SJSA1 (cell line): Measurements from ENCODE around the gene PCDHA3. TPM values are rescaled to one million over a fixed set of nuclear protein-coding genes. Genes with fewer than 3 reads are reported as not detected.
"Not testable (repeated sequence)": the region's sequence is repeated elsewhere in the genome, so short reads cannot be mapped to it uniquely, and the experiment has no call there.

Experiments
- DNase-seq, 2 experiments: peaks; one replicate each; pipeline ENCODE4 v3.0.0-alpha.2; 2015 to 2020; ENCODE audit warnings: low spot score in 2 of 2, low read depth in 1 of 2
- H3K27ac ChIP-seq: fragments of 250-450 bp; sonication (Bioruptor Pico); 2 replicates; pipeline ENCODE4 v1.5.1; 2020; ENCODE audit warnings: mild to moderate bottlenecking, moderate library complexity
- H3K27me3 ChIP-seq: fragments of 250-450 bp; sonication (Bioruptor Pico); replicated peaks from 2 replicates; pipeline ENCODE4 v1.5.1; 2020; ENCODE audit warnings: mild to moderate bottlenecking, moderate library complexity
- H3K36me3 ChIP-seq: fragments of 250-450 bp; sonication (Bioruptor Pico); 2 replicates; pipeline ENCODE4 v1.5.1; 2020; ENCODE audit warnings: mild to moderate bottlenecking
- H3K4me1 ChIP-seq: fragments of 250-450 bp; sonication (Bioruptor Pico); replicated peaks from 2 replicates; pipeline ENCODE4 v1.6.1; 2021; ENCODE audit warnings: mild to moderate bottlenecking
- H3K4me3 ChIP-seq: fragments of 250-450 bp; sonication (Bioruptor Pico); 2 replicates; pipeline ENCODE4 v1.5.1; 2020; ENCODE audit warnings: mild to moderate bottlenecking
- H3K9me3 ChIP-seq: fragments of 250-450 bp; sonication (Bioruptor Pico); replicated peaks from 2 replicates; pipeline ENCODE4 v1.5.1; 2020; ENCODE audit warnings: mild to moderate bottlenecking
- total RNA-seq: library from RNA; depleted of rRNA; stranded (reverse); fragments of >200 nt; shearing (Covaris generic); gene quantifications from 2 replicates; pipeline ENCODE4 v1.2.3, GENCODE V29; 2014; rRNA removed

PCDHA3 gene
- 0.05 TPM in 1 of 2 replicates, not detected in the other for total RNA-seq

DNA sequence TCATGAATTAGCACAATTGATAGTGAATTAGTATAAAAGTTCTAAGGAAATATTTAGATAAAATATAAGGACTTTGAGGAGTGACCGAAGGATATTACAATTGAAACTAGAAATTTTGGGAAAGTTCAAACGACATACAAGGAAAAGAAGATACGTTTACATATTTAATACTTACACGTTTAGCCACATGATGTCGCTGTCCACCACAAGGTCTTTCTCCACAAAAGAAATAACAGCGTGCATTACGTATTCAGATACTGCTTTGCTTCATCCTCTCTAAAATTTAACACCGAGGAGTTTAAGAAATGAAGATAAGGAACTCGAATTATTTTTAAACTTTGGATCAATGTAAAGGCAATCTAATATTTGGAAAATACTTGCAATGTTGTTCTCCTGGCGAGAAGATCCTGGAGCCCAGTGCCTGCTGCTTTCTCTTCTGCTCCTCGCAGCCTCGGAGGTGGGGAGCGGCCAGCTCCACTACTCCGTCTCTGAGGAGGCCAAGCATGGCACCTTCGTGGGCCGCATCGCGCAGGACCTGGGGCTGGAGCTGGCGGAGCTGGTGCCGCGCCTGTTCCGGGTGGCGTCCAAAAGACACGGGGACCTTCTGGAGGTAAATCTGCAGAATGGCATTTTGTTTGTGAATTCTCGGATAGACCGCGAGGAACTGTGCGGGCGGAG lies at the start of gene PCDHA3:
PCDHA3 (plus strand) TSS at position 242 of the 678 bp plus-strand sequence.
- no peaks in the 10 kb centered on the region for H3K4me1 ChIP-seq
- no peak within 1 kb of the TSS for H3K27ac ChIP-seq
- no peak for DNase-seq
- H3K4me3 ChIP-seq: no peak within 1 kb of the TSS
- peaks cover 18% of the 10 kb centered on the region for H3K9me3 ChIP-seq
- H3K36me3 ChIP-seq: no peaks in the 10 kb centered on the region
- no peaks in the 10 kb centered on the region for H3K27me3 ChIP-seq

DNA sequence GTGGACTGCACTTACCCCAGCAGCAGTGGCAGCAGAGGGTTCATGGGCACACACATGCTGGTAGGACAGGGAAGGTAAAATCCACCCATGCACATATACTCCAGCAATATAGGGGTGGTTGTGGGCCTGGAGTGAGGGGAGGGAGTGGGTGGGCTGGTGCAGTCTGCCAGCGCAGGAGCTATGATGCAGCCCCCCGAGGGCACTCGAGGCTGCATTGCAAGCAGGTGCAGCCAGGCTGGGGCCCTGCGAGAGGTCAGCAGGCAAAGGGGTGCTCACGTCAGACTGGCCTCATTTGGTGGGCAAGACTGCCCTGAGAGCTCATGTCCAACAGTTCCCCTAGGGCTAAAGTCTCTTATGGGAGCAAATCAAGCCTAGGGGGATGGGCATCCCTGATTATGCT lies 47.3 kb upstream of the PCDHA3 start:
- no peak overlapping the region for H3K27ac ChIP-seq
- no peaks in the 10 kb centered on the region for H3K27me3 ChIP-seq
- no peak for DNase-seq
- peaks cover 15% of the 10 kb centered on the region for H3K9me3 ChIP-seq
- H3K36me3 ChIP-seq: no peaks in the 10 kb centered on the region
- H3K4me3 ChIP-seq: no peak overlapping the region
- no peaks in the 10 kb centered on the region for H3K4me1 ChIP-seq

DNA sequence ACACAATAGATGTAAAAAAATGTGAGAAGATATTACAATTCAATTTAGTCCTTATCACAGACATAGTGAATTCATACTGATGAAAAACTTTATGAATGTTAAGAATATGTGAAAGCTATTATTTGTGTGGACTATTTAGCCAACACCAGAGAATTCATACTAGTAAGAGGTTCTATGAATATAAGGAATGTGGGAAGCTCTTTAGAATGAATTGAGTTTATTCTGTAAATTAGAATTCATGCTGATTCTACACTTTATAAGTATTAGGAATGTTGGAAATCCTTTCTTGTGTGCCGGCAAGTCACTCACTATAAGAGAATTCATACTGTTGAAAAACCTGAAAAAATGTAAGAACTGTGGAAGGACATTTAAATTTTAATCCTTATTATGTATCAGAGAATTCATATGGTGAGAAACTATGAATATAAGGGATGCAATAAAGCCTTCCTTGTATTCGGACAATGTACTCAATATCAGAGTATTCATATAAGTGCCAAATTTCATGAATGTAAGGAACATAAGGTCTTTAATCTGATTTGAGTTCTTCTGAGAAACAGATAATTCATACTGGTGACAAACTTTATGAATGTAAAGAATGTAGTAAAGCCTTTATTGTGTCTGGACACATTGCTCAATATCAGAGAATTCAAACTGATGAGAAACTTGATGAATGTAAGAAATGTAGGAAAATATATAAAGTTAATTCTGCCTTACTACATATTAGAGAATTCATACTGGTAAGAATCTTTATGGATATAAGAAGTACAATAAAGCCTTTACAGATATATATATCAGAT lies 36.5 kb upstream of the PCDHA3 start:
- Histone ChIP-seq H3K4me1 (no peaks in the 10 kb centered on the region), H3K9me3 (peaks cover 13% of the 10 kb centered on the region), H3K27me3 (no peaks in the 10 kb centered on the region), H3K27ac (no peak overlapping the region), H3K4me3 (no peak overlapping the region), H3K36me3 (no peaks in the 10 kb centered on the region)
- no peak for DNase-seq

DNA sequence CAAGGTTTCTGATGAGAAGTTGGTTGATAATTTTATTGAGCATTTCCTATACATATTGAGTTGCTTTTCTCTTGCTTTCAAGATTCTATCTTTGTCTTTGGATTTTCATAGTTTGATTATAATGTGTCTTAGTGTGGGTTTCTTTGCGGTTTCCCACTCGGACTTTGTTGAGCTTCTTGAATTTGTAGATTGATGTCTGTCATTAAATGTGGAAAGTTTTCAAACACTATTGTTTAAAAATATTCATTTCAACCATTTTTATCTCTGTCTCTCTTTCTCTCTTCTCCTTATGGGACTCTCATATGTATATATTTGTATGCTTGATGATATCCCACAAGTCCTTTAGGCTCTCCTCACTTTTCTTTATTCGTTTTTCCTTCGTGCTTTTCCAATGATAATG lies 33.4 kb upstream of the PCDHA3 start:
- Histone ChIP-seq H3K9me3 (peaks cover 14% of the 10 kb centered on the region), H3K27me3 (no peaks in the 10 kb centered on the region)
- DNase-seq: no peak

DNA sequence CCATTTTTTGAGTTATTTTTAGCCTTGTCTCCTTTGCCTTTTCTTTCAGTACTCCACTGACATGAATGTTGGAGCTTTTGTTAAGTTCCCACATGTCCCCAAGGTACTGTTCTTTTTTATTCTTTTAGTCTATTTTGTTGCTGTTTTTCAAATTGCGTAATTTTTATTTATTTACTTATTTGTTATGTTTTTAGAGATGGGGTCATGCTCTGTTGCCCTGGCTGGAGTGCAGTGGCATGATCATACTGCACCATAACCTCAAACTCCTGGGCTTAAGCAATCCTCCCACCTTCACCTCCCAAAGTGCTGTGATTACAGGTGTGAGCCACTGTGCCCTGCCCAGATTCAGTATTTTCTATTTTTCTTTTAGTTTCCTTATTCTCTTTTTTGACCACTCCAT lies 20.3 kb upstream of the PCDHA3 start:
- no peak for DNase-seq
- Histone ChIP-seq H3K9me3 (peaks cover 7% of the 10 kb centered on the region; the same call in 1 of the 2 replicates), H3K27ac (no peak overlapping the region), H3K4me1 (no peaks in the 10 kb centered on the region), H3K4me3 (no peak overlapping the region), H3K36me3 (no peaks in the 10 kb centered on the region), H3K27me3 (no peaks in the 10 kb centered on the region)

More for the DNA sequence above, 33.4 kb upstream of the PCDHA3 start:
- Histone ChIP-seq H3K4me3 (no peak overlapping the region), H3K4me1 (no peaks in the 10 kb centered on the region), H3K27ac (no peak overlapping the region), H3K36me3 (no peaks in the 10 kb centered on the region)

DNA sequence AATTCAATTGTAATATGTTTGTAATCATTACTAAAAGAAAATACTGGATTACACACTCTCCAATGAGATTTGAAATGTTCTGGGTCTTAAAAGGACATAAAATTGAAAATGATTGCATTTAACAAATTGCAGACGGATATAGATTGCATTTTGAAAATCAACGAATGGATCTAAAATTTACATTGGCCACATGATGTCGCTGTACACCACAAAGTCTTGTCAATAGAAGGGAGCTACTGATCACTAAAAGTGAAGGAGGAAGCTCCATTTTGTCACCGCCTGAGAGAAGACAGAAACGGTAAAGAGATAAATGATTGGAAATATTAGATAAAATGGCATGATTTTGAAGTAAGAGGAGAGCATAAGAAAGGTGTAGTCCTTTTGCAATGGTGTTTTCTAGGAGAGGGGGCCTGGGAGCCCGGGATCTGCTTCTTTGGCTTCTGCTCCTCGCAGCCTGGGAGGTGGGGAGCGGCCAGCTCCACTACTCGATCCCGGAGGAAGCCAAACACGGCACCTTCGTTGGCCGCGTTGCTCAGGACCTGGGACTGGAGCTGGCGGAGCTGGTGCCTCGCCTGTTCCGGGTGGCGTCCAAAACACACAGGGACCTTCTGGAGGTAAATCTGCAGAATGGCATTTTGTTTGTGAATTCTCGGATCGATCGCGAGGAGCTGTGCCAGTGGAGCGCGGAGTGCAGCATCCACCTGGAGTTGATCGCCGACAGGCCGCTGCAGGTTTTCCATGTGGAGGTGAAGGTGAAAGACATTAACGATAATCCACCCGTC lies 14.8 kb upstream of the PCDHA3 start, which contains the start of gene PCDHA1:
PCDHA1 (plus strand) TSS at position 236 of the 782 bp plus-strand sequence.
- no peak within 1 kb of the TSS for H3K4me3 ChIP-seq
- peaks cover 25% of the 10 kb centered on the region for H3K9me3 ChIP-seq
- H3K36me3 ChIP-seq: no peaks in the 10 kb centered on the region
- no peak within 1 kb of the TSS for H3K27ac ChIP-seq
- DNase-seq: no peak
- no peaks in the 10 kb centered on the region for H3K27me3 ChIP-seq
- H3K4me1 ChIP-seq: no peaks in the 10 kb centered on the region

DNA sequence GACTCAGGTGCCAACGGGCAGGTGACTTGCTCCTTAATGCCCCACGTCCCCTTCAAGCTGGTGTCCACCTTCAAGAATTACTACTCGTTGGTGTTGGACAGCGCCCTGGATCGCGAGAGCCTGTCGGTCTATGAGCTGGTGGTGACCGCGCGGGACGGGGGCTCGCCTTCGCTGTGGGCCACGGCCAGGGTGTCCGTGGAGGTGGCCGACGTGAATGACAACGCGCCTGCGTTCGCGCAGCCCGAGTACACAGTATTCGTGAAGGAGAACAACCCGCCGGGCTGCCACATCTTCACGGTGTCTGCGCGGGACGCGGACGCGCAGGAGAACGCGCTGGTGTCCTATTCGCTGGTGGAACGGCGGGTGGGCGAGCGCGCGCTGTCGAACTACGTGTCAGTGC lies 13.4 kb upstream of the PCDHA3 start:
- H3K4me1 ChIP-seq, H3K4me3 ChIP-seq, H3K27ac ChIP-seq, H3K36me3 ChIP-seq, DNase-seq, H3K27me3 ChIP-seq: not testable (repeated sequence)
- peaks cover 25% of the 10 kb centered on the region for H3K9me3 ChIP-seq

DNA sequence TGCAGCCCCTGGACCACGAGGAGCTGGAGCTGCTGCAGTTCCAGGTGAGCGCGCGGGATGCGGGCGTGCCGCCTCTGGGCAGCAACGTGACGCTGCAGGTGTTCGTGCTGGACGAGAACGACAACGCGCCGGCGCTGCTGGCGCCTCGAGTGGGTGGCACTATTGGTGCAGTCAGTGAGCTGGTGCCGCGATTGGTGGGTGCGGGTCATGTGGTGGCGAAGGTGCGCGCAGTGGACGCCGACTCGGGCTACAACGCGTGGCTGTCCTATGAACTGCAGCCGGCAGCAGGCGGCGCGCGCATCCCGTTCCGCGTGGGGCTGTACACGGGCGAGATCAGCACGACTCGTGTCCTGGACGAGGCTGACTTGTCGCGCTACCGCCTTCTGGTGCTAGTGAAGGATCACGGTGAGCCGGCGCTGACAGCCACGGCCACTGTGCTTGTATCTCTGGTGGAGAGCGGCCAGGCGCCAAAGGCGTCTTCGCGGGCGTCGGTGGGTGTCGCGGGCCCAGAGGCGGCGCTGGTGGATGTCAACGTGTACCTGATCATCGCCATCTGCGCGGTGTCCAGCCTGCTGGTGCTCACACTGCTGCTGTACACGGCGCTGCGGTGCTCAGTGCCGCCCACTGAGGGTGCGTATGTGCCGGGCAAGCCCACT lies 12.9 kb upstream of the PCDHA3 start:
- not testable (repeated sequence) for H3K36me3 ChIP-seq, H3K27ac ChIP-seq, H3K4me3 ChIP-seq, DNase-seq, H3K27me3 ChIP-seq, H3K4me1 ChIP-seq
- H3K9me3 ChIP-seq: peaks cover 21% of the 10 kb centered on the region

DNA sequence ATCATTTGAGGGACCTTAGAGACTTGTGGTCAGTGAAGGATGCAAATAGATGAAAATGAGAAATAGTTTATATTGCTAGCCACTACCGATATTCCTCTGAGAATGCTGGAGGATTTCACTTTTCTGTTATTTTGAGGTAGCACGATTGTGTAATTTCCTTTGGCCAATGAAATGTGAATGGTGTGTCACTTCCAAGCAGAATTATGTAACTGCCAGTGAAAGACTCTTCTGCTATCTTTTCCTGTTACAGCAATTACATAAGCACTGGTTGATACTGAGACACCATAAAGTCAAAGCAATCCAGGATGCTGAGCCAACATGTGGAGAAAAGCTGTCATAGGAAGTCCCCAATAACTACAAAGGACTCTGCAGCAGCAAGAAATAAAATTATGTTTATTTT lies 9.8 kb upstream of the PCDHA3 start:
- Histone ChIP-seq H3K27me3 (no peaks in the 10 kb centered on the region), H3K4me1 (no peaks in the 10 kb centered on the region), H3K9me3 (peaks cover 19% of the 10 kb centered on the region), H3K4me3 (no peak overlapping the region), H3K27ac (no peak overlapping the region), H3K36me3 (no peaks in the 10 kb centered on the region)
- no peak for DNase-seq

DNA sequence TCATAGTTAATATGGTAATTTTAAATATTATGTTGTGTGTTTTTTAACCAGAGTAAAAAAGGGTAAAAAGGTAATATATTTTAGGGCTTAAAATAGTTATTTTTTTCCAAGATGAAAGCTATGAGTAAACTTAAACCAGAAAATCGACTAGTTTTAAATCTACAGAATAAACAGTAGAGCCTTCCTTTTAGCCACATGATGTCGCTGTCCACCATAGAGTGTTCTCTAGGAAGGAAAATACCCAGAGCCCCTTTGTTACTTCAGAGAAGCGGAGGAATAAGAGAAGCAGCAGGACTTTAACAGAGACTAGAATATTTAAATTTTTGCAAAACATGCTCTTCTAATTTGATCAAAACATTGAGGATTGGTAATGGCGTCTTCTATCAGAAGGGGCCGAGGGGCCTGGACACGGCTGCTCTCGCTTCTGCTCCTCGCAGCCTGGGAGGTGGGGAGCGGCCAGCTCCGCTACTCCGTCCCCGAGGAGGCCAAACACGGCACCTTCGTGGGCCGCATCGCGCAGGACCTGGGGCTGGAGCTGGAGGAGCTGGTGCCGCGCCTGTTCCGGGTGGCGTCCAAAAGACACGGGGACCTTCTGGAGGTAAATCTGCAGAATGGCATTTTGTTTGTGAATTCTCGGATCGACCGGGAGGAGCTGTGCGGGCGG lies 6.1 kb upstream of the PCDHA3 start, which contains the start of gene PCDHA2:
PCDHA2 (plus strand) TSS at position 258 of the 664 bp plus-strand sequence.
- no peak for DNase-seq
- H3K4me1 ChIP-seq: no peaks in the 10 kb centered on the region
- H3K36me3 ChIP-seq: no peaks in the 10 kb centered on the region
- no peak within 1 kb of the TSS for H3K27ac ChIP-seq
- peaks cover 9% of the 10 kb centered on the region for H3K9me3 ChIP-seq
- no peaks in the 10 kb centered on the region for H3K27me3 ChIP-seq
- no peak within 1 kb of the TSS for H3K4me3 ChIP-seq

DNA sequence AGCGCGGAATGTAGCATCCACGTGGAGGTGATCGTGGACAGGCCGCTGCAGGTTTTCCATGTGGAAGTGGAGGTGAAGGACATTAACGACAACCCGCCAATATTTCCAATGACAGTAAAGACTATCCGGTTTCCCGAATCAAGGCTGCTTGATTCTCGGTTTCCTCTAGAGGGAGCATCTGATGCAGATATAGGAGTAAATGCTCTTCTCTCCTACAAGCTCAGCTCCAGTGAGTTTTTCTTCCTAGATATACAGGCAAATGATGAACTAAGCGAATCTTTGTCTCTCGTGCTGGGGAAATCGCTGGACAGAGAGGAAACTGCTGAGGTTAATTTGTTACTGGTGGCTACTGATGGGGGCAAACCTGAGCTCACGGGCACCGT lies 5.6 kb upstream of the PCDHA3 start:
- no peak for DNase-seq
- Histone ChIP-seq H3K27ac (no peak overlapping the region), H3K9me3 (peaks cover 9% of the 10 kb centered on the region), H3K4me3 (no peak overlapping the region), H3K27me3 (no peaks in the 10 kb centered on the region), H3K36me3 (no peaks in the 10 kb centered on the region), H3K4me1 (no peaks in the 10 kb centered on the region)

DNA sequence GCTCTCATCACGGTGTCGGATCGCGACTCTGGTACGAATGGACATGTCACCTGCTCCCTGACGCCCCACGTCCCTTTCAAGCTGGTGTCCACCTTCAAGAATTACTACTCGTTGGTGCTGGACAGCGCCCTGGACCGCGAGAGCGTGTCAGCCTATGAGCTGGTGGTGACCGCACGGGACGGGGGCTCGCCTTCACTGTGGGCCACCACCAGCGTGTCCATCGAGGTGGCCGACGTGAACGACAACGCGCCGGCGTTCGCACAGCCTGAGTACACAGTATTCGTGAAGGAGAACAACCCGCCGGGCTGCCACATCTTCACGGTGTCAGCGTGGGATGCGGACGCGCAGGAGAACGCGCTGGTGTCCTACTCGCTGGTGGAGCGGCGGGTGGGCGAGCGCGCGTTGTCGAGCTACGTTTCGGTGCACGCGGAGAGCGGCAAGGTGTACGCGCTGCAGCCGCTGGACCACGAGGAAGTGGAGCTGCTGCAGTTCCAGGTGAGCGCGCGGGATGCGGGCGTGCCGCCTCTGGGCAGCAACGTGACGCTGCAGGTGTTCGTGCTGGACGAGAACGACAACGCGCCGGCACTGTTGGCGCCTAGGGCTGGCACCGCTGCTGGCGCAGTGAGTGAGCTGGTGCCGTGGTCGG lies 4.7 kb upstream of the PCDHA3 start:
- H3K9me3 ChIP-seq, H3K27me3 ChIP-seq, H3K4me3 ChIP-seq, H3K36me3 ChIP-seq, H3K4me1 ChIP-seq, H3K27ac ChIP-seq, DNase-seq: not testable (repeated sequence)

DNA sequence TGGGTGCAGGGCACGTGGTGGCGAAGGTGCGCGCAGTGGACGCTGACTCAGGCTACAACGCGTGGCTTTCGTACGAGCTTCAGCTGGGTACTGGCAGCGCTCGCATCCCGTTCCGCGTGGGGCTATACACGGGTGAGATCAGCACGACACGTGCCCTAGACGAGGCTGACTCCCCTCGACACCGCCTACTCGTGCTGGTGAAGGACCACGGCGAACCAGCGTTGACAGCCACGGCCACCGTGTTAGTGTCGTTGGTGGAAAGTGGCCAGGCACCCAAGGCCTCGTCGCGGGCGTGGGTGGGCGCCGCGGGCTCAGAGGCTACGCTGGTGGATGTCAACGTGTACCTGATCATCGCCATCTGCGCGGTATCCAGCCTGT lies 4.2 kb upstream of the PCDHA3 start:
- Histone ChIP-seq H3K4me3 (no peak overlapping the region), H3K4me1 (no peaks in the 10 kb centered on the region), H3K36me3 (no peaks in the 10 kb centered on the region), H3K27me3 (no peaks in the 10 kb centered on the region), H3K9me3 (peaks cover 12% of the 10 kb centered on the region), H3K27ac (no peak overlapping the region)
- no peak for DNase-seq
